IPS-18c (cell line): Measurements from ENCODE around the gene DGLUCY.
"Not testable (repeated sequence)": the region's sequence is repeated elsewhere in the genome, so short reads cannot be mapped to it uniquely, and the experiment has no call there.

Experiments
- H3K4me3 ChIP-seq: 2 replicates; pipeline ENCODE4 v1.7.0; 2013; ENCODE audit warnings: low read depth, mild to moderate bottlenecking, low read length, moderate library complexity; ENCODE audit not compliant: insufficient read depth
- H3K9me3 ChIP-seq: one replicate; pipeline ENCODE4 v1.6.1; 2013; ENCODE audit warnings: mild to moderate bottlenecking, low read length, moderate library complexity; ENCODE audit not compliant: control insufficient read depth, insufficient read depth

Gene DGLUCY

GRCh38 chr14:91207008-91207407, 93.1 kb downstream of the DGLUCY start:
- no peaks in the 10 kb centered on the region for H3K9me3 ChIP-seq
- no peak overlapping the region for H3K4me3 ChIP-seq

GRCh38 chr14:91211017-91211416, 97.1 kb downstream of the DGLUCY start:
- Histone ChIP-seq H3K4me3 (no peak overlapping the region), H3K9me3 (no peaks in the 10 kb centered on the region)

- Histone ChIP-seq H3K9me3 (no peaks in the 10 kb centered on the region), H3K4me3 (no peak overlapping the region)
These were observed 100.4 kb downstream of the DGLUCY start for GRCh38 chr14:91214306-91214705.

- H3K4me3 ChIP-seq = no peak overlapping the region
- H3K9me3 ChIP-seq = no peaks in the 10 kb centered on the region
These were observed 101.5 kb downstream of the DGLUCY start for GRCh38 chr14:91215381-91215780.

- no peak overlapping the region for H3K4me3 ChIP-seq
- H3K9me3 ChIP-seq = no peaks in the 10 kb centered on the region
These were observed 102.9 kb downstream of the DGLUCY start for GRCh38 chr14:91216731-91217226.

GRCh38 chr14:91218014-91218413, 104.1 kb downstream of the DGLUCY start:
- Histone ChIP-seq H3K9me3 (no peaks in the 10 kb centered on the region), H3K4me3 (no peak overlapping the region)

GRCh38 chr14:91219517-91220389, 105.9 kb downstream of the DGLUCY start:
- Histone ChIP-seq H3K4me3 (no peak overlapping the region), H3K9me3 (no peaks in the 10 kb centered on the region)

GRCh38 chr14:91220581-91221000, 106.7 kb downstream of the DGLUCY start:
- no peaks in the 10 kb centered on the region for H3K9me3 ChIP-seq
- no peak overlapping the region for H3K4me3 ChIP-seq

- no peaks in the 10 kb centered on the region for H3K9me3 ChIP-seq
- no peak overlapping the region for H3K4me3 ChIP-seq
These were observed 107.4 kb downstream of the DGLUCY start for GRCh38 chr14:91221270-91221669.

- Histone ChIP-seq H3K9me3 (no peaks in the 10 kb centered on the region), H3K4me3 (no peak overlapping the region)
These were observed 109.3 kb downstream of the DGLUCY start for GRCh38 chr14:91223028-91223783.

- no peaks in the 10 kb centered on the region for H3K9me3 ChIP-seq
These were observed 111.2 kb downstream of the DGLUCY start for GRCh38 chr14:91225025-91225424.

GRCh38 chr14:91226360-91226759, 112.5 kb downstream of the DGLUCY start:
- H3K9me3 ChIP-seq = not testable (repeated sequence)

More at GRCh38 chr14:91225025-91225424, 111.2 kb downstream of the DGLUCY start:
- no peak overlapping the region for H3K4me3 ChIP-seq

GRCh38 chr14:91227183-91227628, 113.3 kb downstream of the DGLUCY start:
- H3K4me3 ChIP-seq = no peak overlapping the region

More at GRCh38 chr14:91226360-91226759, 112.5 kb downstream of the DGLUCY start:
- H3K4me3 ChIP-seq = not testable (repeated sequence)

GRCh38 chr14:91228112-91229004, 114.5 kb downstream of the DGLUCY start:
- no peak overlapping the region for H3K4me3 ChIP-seq
- peaks cover 4% of the 10 kb centered on the region for H3K9me3 ChIP-seq

More at GRCh38 chr14:91227183-91227628, 113.3 kb downstream of the DGLUCY start:
- peaks cover 2% of the 10 kb centered on the region for H3K9me3 ChIP-seq

GRCh38 chr14:91229005-91229382, 115.1 kb downstream of the DGLUCY start:
- H3K4me3 ChIP-seq = no peak overlapping the region
- H3K9me3 ChIP-seq = peaks cover 4% of the 10 kb centered on the region

GRCh38 chr14:91229743-91230200, 115.9 kb downstream of the DGLUCY start:
- Histone ChIP-seq H3K4me3 (no peak overlapping the region), H3K9me3 (peaks cover 4% of the 10 kb centered on the region)
